GM19240 (cell line): ENCODE data around the gene SMKR1.
"Not testable (repeated sequence)": the region's sequence is repeated elsewhere in the genome, so short reads cannot be mapped to it uniquely, and the experiment has no call there.

Experiments
- DNase-seq: peaks from one replicate; pipeline ENCODE4 v3.0.0; 2011; ENCODE audit warnings: low spot score; ENCODE audit not compliant: insufficient read length

SMKR1 gene

DNA sequence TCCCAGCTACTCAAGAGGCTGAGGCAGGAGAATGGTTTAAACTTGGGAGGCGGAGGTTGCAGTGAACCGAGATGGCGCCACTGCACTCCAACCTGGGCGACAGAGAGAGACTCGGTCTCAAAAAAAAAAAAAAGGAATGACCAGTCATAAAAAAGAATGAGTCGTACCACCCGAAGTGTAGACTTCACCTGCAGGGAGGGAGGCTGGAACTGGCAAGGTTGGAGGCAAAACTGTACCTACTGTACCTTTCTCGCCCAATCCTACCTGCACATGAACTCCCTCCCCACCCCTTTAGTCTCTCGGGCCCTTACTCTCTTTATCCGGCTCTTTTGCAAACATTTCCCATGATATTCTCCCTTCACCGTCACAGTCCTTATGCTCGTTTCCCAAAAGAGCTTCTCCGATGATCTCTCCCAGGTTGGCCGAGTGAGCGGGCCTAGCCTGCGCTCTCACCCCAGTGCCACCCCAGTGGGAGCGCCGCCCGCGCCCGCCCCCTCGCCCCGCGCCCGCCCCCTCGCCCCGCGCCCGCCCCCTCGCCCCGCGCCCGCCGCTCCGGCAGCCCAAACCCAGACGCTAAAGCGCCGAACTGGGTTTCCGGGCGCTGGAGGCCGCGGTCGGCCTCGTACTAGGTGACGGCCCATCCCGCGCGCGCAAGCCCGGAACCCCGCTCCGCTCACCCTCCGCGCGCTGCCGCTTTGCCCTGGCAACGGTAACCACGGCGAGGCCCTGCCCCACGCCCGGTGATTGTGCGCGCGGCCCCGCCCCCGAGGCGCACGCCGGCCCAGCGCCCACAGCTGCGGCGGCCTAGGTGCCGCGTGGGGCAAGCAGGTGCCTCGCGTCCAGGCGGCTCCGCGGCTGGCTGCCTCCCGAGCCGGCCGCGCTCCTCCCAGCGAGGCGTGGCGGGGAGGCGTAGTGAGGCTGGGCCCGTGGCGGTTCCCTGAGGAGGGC, at the start of gene SMKR1:
TSS of gene SMKR1 (plus strand) at position 772 of the 948 bp plus-strand sequence. CDS start 294 bp downstream, outside the sequence.
- DNase-seq = peak; percentile 83

DNA sequence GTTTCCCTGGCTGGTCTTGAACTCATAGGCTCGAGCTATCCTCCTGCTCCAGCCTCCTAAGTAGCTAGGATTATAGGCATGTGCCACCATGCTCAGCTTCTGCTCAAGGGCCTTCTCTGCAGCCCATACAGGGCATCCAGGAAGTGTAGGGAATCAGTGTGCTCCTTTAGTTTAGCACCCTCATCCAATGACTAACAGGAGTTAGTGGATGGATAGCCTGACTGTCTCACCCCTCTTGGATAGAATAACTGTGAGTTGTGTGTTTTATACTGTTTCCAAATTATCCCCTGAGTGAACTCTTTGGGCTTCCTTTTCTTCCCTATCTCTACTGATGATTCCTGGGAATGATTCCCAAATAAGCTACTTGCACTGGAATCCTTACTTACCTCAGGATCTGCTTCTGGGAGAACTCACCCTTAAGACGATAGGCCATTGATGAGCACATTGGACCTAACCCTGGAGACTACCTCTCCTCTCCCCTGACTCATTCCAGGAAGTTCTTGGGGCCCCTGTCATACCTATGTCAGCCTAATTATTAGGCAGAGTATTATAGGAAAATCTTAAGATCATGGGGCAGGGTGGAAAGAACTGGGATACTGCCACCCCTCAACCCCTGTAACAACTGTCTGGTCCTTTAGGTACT, 49.6 kb upstream of the SMKR1 start:
- no peak for DNase-seq

DNA sequence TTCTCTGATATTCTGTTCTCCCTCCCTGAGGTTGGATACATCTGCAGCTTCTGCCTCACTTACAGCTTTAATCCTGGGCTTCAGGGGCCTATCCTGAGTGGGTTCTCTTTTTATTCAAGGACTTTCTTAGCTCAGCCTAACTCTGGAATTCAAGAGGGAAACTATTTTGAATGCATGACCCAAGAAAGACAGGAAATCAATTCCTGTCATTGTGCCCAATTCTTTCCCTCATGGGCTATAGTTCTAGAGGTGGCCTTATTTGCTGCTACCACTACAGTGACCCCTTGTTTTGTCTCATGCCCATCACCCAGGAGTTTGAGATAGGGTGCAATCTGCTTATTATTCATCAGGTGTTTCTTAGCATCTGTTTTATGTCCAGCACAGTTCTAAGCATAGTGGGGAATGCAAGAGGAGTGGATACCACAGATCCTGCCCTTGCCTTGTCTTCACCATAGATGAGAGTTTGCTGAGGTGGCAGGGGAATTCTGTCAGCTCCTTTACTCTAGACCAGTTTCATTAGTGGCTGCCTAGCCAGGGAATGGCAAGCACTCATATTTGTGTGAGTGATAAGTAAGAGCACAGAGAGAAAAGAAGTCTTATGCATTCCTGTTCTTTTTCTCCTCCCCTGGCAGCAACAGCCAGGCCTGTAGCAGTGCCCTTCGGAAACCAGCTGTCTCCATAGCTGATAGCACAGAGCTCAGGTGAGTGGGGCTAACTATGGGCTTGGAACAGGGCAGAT, 48.7 kb upstream of the SMKR1 start:
- no peak for DNase-seq

DNA sequence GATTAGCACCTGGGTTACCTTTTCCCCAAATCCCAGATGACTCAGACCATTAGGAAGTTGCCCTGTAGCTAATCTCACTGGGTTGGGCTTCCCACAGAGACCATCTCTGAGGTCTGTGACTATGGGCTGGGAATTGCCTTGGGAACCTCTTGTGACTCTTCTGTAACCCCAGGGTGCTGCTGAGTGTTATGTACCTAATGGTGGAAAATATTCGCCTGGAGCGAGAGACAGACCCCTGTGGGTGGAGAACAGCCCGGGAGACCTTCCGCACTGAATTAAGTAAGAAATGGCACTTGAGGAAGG, 48.1 kb upstream of the SMKR1 start:
- DNase-seq = no peak

DNA sequence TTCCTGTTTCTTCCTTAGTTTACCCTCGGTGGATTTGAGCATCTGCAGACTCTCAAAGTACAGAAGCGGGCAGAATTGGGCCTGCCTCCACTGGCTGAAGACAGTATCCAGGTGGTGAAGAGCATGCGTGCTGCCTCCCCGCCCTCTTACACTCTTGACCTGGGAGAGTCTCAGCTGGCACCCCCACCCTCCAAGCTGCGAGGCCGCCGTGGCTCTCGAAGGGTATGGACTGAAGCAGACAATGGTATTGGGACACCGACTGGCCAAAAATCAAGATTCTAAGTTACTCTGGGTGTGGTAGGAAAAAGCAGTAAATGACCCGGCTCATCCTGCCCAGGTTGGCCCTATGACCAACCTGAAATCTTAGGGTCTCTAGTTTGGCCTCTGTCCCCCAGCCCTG, 45.9 kb upstream of the SMKR1 start:
- DNase-seq = no peak

DNA sequence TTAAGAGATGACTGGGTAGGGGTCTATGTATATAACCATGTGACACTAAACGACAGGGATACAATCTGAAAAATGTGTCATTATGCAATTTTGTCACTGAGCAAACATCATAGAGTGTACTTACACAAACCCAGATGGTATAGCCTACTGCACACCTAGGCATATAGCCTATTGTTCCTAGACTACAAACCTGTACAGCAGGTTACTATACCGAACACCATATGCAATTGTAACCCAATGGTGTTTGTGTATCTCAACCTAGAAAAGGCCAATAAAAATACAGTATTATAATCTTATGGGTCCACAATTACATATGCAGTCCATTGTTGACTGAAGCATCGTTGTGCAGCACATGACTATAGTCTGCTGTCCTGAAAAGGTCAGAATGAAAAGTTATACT, 45.2 kb upstream of the SMKR1 start:
- no peak for DNase-seq

DNA sequence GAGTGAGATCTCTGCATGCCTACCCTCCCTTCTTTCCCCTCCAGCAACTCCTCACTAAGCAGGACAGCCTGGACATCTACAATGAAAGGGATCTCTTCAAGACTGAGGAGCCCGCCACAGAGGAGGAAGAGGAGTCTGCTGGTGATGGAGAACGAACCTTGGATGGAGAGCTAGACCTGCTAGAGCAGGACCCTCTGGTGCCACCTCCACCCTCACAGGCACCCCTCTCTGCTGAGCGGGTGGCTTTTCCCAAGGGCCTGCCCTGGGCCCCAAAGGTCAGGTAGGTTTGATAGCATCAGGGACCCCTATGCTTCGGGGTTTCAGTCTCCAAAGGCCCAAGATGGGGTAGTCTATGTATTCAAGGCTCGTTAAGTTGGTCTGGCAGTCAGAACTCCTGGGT, 44.2 kb upstream of the SMKR1 start:
- no peak for DNase-seq

DNA sequence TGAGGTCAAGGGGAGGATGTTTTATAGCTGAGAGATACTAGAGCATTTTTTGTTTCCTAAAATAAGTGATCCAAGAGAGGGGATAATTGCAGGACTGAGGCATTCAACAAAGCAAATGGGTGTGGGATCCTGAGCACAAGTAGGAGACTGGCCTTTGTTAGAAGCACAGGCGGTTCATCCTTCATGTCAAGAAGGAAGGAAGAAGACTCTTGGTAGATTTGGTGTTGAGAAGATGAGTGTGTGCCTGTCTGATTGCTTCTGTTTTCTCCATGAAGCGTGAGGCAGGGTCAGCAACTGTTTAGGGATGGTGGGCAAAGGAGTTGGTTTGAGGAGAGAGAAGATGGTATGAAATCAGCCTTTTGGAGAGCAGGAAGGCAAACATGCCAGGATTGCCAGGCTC, 40.5 kb upstream of the SMKR1 start:
- DNase-seq = no peak

DNA sequence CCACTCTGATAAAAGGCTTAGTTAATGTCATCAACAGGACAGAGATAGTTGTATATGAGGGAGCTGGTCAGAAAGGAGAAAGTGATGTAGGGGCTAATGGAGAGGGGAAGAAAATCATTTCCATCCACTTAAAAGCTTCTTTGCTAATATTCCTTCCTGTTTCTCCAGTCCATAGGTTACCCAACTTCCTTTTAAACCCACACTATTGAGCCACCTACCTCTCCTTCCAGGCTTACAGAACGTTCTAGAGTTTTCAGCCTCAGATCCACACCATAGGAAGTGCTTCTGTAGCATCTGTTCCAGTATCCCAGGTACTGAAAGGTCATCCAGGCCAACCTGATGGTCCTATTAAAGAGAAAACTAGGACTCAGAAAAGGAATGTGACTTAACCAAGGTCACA, 39.9 kb upstream of the SMKR1 start:
- DNase-seq = no peak

DNA sequence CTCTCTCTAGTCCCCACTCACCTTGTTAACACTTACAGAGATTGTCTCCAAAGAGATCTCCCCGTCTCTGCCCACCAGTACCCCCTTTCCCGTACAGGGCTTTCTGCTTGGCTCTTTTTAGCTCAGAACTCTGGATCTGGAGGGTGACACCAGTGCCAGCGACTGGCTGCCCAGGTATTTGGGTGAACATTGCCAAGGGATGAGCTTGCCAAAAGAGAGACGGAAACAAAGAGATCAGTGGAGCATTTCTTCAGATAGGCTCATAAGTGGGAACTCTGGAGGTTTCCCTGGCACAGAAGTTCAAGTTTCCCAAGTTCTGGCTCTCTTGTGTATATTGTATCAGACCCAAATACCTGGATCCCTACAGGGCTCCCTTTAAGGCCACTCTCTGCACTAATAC, 38.1 kb upstream of the SMKR1 start:
- no peak for DNase-seq

DNA sequence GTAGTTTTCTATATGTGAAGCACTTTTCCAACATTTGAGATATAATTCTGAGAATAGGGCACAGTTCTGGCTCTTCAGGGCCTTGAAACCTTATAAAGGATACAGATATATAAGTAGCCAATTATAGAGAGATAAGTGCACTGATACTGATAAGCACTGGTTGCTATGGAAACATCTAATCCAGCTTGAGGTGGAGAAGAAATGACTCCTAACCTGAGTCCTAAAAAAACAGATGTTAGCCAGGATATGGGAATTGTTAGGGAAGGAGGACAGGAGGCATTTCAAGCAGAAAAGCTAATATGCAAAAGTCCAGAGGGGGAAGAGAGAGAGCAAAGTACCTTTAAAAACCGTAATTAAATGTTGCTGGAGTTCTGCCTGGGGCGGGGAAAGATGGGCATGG, 37.3 kb upstream of the SMKR1 start:
- DNase-seq = no peak

DNA sequence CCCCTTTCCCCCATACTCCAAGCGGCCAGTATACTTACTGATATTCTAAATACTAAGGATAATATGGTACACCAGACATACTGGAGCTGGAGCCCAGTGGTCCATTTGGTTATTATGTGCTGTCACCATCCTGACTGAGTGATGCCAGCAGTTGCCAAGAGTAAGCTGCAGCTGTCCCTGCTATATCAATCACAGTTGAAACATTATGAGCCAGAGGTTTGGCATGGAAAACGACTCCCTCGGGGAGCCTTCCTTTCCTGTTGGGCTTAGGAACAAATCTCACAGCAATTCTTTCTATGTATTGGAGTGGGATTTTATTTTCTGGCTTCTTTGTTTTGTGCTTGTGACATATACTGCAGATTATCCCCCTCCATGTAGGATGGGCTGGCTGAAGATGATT, 35.5 kb upstream of the SMKR1 start:
- no peak for DNase-seq

DNA sequence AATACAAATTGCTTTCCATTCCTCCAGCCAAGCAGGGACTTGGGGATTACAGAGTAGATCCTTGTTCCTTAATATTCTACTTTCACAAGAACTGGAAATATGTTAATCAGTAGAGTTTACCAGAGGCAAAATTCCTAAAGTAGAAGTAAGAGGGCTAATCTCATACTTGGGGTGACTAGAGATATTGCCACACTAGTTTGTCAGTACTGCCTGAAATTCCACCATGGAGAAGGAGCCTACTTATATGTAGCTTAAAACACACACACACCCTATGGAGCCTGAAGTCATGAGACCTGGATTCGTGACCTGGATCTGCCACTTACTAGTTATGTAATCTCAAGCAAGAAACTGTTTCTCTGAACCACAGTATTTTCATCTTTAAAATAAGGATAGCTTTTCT, 34.2 kb upstream of the SMKR1 start:
- DNase-seq = no peak

DNA sequence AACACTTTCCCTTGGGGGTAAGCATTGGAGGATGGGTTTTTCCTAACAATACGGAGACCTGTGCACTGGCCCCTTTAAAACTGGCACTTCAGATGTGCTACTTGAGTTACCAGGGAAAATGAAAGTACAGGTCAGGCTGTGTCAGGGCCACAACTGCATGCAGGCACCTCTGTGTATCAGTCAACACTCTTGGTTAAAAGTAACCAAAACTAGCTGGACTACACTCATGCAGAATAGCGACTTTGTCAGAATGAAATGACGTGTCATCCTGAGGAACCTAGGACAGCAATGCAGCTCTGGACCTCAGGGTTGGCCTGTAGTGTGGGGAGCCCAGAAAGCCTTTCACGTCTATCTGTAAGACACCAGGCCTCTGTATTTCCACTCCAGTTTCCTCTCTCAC, 33.8 kb upstream of the SMKR1 start:
- DNase-seq = peak; percentile 43

DNA sequence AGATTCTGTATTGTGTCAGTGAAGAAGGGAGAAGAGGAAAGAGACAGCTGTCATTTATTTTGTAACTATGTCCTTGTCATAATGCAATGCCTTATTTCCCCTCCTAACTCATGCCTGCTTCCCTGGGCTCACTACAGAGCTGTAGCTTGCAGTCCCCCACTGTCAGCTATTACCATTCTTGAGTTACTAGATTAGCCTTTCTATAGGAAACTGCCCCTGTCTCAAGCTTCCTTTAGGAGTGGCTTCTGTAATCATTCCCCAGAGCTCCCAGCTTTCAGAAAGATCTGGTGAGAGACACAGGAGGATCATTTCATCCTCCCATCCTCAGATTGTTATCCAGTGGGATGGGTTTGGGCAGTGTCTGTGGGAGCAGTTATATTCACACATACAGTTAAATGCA, 32.4 kb upstream of the SMKR1 start:
- no peak for DNase-seq

DNA sequence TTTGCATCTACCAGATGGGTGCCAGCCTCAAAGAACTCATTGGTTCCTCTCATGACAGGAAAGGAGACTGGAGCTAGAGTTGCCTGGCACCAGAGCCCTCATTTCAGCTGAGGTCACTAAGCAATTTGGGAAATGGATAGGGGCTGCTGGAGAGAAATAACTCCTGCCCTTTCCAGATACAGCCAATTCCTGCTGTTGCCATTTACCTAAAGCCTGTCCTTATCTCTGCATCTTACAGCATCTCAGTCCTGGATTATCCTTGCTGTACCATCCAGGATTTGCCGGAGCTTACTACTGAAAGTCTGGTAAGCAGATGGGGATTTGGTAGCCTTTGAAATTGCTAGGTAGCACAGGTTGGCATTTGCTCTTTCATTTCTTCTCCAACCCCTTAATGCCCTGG, 31.9 kb upstream of the SMKR1 start:
- DNase-seq = no peak

DNA sequence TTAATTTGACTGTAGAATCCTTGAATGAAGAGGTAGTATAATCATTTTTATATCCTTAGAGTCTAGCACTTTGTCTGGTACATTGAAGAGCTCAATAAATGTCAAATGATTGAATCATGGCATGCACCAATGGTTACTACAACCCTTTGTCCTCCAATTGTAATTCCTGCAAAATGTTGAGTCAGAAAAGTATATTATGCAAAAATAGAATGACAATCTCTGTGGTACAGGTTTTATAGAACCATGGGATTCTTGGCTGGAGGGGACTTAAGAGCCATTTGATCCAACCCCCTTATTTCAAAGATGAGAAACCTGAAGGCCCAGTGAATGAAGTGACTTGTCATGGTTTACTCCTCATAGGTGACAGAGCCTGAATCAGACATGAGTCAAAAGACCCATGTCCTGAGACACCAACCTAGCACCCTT, 30.9 kb upstream of the SMKR1 start:
- DNase-seq = no peak

DNA sequence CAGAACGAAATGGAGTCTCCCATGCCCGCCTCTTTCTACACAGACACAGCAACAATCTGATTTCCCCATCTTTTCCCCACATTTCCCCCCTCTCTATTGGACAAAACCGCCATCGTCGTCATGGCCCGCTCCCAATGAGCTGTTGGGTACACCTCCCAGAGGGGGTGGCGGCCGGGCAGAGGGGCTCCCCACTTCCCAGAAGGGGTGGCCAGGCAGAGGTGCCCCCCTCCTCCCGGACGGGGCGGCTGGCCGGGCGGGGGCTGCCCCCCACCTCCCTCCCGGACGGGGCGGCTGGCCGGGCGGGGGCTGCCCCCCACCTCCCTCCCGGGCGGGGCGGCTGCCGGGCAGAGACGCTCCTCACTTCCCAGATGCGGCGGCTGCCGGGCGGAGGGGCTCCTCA, 26.4 kb upstream of the SMKR1 start:
- DNase-seq = not testable (repeated sequence)

DNA sequence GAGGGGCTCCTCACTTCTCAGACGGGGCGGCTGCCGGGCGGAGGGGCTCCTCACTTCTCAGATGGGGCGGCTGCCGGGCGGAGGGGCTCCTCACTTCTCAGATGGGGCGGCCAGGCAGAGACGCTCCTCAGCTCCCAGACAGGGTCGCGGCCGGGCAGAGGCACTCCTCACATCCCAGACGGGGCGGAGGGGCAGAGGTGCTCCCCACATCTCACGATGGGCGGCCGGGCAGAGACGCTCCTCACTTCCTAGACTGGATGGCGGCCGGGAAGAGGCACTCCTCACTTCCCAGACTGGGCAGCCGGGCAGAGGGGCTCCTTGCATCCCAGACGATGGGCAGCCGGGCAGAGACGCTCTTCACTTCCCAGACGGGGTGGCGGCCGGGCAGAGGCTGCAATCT, 25.9 kb upstream of the SMKR1 start:
- not testable (repeated sequence) for DNase-seq

DNA sequence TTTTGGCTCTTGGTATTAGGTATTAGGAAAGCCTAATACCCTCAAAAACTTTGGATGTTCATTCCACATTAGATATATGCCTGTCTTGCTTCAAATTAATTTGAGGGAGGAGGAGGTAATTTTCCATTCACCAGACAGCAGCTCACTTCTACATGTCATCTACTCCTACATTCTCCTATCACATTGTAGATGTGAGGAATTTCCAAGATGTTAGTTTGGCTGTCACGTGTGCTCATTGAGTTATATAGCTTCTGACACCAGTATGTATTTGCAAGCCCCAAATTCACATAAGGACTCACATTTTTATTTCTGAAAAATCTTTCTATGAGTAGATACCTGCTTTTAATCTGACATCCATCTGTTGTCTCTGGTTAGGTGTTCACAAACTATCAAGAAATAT, 22.5 kb upstream of the SMKR1 start:
- no peak for DNase-seq

DNA sequence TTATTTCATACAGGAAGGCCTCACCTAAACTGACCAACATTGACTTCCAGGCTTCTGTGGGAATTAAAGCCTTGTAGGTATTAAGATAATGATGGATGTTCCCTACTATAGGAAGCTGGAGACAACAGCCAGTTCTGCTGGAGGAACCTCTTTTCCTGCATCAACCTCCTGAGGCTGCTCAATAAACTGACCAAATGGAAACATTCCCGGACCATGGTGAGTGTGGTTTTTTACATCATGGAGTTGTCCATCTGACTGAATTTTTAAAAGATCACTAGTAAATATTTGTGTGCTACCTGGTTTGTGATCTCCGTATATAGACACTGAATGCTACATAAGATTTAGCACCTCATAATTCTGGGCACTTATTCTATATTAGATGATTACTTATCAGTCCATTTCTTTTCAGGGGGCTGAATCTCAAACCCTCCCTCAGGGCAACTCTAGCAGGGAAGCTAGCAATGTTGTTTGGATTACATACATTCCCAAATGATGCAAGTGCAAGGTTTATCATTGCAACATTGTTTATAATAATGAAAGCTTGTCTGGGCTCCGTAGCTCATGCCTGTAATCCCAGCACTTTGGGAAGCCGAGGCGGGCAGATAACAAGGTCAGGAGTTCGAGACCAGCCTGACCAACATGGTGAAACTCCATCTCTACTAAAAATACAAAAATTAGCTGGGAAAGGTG, 21.5 kb upstream of the SMKR1 start:
- DNase-seq = no peak

DNA sequence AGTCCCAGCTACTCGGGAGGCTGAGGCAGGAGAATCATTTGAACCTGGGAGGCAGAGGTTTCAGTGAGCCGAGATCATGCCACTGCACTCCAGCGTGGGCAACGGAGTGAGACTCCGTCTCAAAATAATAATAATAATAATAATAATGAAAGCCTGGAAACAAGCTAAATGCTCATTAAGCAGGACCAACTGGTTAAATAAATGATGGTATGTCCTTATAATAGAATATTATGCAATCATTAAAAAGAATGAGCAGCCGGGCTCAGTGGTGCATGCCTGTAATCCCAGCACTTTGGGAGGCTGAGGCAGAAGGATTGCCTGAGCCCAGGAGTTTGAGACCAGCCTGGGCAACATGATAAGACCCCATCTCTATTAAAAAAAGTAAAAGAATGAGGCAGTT, 21.0 kb upstream of the SMKR1 start:
- DNase-seq = not testable (repeated sequence)
